GM21528 (cell line): ENCODE data around the gene NUDT10.
"Not testable (repeated sequence)": the region's sequence is repeated elsewhere in the genome, so short reads cannot be mapped to it uniquely, and the experiment has no call there.

Experiments used
- ATAC-seq: cut with Tn5 transposase; IDR thresholded peaks from one replicate; pipeline ENCODE4 v1.9.1; 2021; ENCODE audit warnings: mild to moderate bottlenecking, moderate library complexity; ENCODE audit not compliant: unreplicated experiment, low FRiP score

Gene NUDT10

GRCh38 chrX:51332188-51332942 lies at the start of gene NUDT10:
NUDT10 (plus strand) TSS chrX:51332822; CDS start chrX:51332966, 144 bp downstream.
- no peak for ATAC-seq

- ATAC-seq = no peak
These were observed 40.2 kb upstream of the NUDT10 start for GRCh38 chrX:51292421-51292820.

- no peak for ATAC-seq
These were observed 36.5 kb upstream of the NUDT10 start for GRCh38 chrX:51296138-51296537.

GRCh38 chrX:51316271-51316670 lies 16.4 kb upstream of the NUDT10 start:
- ATAC-seq = no peak

GRCh38 chrX:51332943-51333785 lies 542 bp downstream of the NUDT10 start:
- not testable (repeated sequence) for ATAC-seq

GRCh38 chrX:51334276-51334675 lies 1.7 kb downstream of the NUDT10 start:
- ATAC-seq = no peak

- no peak for ATAC-seq
These were observed 4.0 kb downstream of the NUDT10 start for GRCh38 chrX:51336584-51336983.

GRCh38 chrX:51361251-51361650 lies 28.6 kb downstream of the NUDT10 start:
- no peak for ATAC-seq

- no peak for ATAC-seq
These were observed 44.0 kb downstream of the NUDT10 start for GRCh38 chrX:51376672-51377071.
